KMS-11 (cell line): ENCODE results near the gene CDK7.

Experiments
- H2AFZ ChIP-seq: fragments of 200-600 bp; sonication (generic); 2 replicates; pipeline ENCODE4 v1.6.1; 2016; ENCODE audit warnings: antibody characterized with exemption, mixed run types, low read depth
- H3K27ac ChIP-seq: fragments of 200-600 bp; sonication (generic); 2 replicates; pipeline ENCODE4 v1.6.1; 2016; ENCODE audit warnings: mild to moderate bottlenecking, mixed run types
- H3K27me3 ChIP-seq: fragments of 200-600 bp; sonication (generic); 2 replicates; pipeline ENCODE4 v1.6.1; 2017; ENCODE audit warnings: mild to moderate bottlenecking, low read depth, mixed run types, moderate library complexity; ENCODE audit not compliant: insufficient read depth
- H3K36me3 ChIP-seq: fragments of 200-600 bp; sonication (generic); 2 replicates; pipeline ENCODE4 v1.6.1; 2017; ENCODE audit warnings: mild to moderate bottlenecking, mixed run types; ENCODE audit not compliant: insufficient read depth
- H3K4me1 ChIP-seq: fragments of 200-600 bp; sonication (generic); 2 replicates; pipeline ENCODE4 v1.6.1; 2016; ENCODE audit warnings: mild to moderate bottlenecking, low read depth, mixed run types; ENCODE audit not compliant: poor library complexity, severe bottlenecking
- H3K4me2 ChIP-seq: fragments of 200-600 bp; sonication (generic); 2 replicates; pipeline ENCODE4 v1.7.0; 2016; ENCODE audit warnings: mild to moderate bottlenecking, mixed run types
- H3K4me3 ChIP-seq: fragments of 200-600 bp; sonication (generic); IDR thresholded peaks from 2 replicates; pipeline ENCODE4 v1.6.1; 2017; ENCODE audit warnings: low read depth, low read length, mixed read lengths; ENCODE audit not compliant: insufficient read depth
- H3K79me2 ChIP-seq: fragments of 200-600 bp; sonication (generic); 2 replicates; pipeline ENCODE4 v1.6.1; 2016; ENCODE audit warnings: low read depth, mixed run types; ENCODE audit not compliant: insufficient read depth
- H3K9ac ChIP-seq: fragments of 200-600 bp; sonication (generic); 2 replicates; pipeline ENCODE4 v1.6.1; 2016; ENCODE audit warnings: mild to moderate bottlenecking, mixed run types
- H4K20me1 ChIP-seq: fragments of 200-600 bp; sonication (generic); 2 replicates; pipeline ENCODE4 v1.6.1; 2016; ENCODE audit warnings: mild to moderate bottlenecking, mixed run types; ENCODE audit not compliant: insufficient read depth
- CTCF ChIP-seq: fragments of 200-600 bp; sonication (generic); conservative IDR thresholded peaks from 2 replicates; pipeline ENCODE4 v1.6.1; 2017; ENCODE audit warnings: low read depth, mild to moderate bottlenecking, antibody characterized with exemption, low read length, moderate library complexity, mixed read lengths

The CDK7 gene

DNA sequence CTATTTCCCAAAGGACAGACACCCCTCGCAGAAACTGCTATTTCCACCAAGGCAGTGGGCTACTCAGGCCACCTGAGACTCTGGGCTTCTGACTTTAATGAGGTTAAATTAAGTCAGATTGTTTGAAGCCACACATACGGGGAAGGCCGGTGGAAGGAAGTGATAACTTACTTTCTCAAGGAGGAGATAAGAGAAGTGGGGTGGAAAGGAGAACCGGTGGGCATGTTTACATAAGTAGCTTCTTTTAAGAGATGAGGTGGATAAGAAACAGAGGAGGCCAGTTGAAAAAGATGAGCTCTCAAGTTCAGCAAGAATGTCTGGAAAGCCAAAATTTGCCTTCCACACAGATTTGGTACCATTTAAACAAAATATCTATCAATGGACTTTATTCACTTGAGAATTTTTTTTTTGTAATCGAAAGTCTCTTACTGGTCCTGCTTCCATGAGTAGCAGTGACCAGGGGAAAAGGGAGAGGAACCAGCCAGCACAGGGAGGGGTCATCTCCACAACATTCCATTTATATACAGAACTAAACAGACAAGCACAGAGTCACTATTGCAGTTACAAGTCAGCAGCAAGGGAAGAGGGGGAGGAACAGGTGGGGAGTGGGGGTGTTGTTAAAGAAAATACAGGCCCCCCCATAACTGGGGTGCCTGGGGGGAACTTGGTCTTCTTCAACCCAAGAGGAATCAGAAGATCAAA, 77.9 kb downstream of the CDK7 start:
- Histone ChIP-seq H3K79me2 (no peaks in the 10 kb centered on the region), H3K36me3 (no peaks in the 10 kb centered on the region), H2AFZ (no peak overlapping the region), H3K4me2 (no peak overlapping the region), H3K4me1 (no peaks in the 10 kb centered on the region), H3K27ac (no peak overlapping the region), H3K4me3 (no peak overlapping the region), H4K20me1 (no peaks in the 10 kb centered on the region), H3K27me3 (no peaks in the 10 kb centered on the region), H3K9ac (no peak overlapping the region)
- TF ChIP-seq CTCF: no peak

DNA sequence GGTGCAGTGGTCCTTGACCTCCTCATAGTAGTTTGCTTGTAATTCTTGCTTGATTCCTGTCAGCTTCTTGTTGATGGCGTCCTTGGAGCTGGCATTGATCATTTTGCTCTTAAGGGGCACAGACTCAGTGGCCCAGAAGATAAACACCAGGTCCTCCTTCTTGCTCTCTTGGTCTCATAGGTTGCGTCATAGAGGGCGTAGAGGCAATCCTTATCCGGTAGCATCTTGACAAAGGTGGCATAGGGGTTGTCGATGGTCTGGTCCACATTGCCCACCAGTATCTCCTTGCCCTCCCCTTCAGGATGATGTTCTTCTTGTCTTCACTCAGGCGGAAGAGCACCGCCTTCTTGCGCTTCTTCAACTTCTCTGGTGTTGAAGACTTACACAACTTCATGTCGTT, 78.7 kb downstream of the CDK7 start:
- Histone ChIP-seq H3K4me2 (no peak overlapping the region), H2AFZ (no peak overlapping the region), H3K9ac (no peak overlapping the region), H3K27ac (no peak overlapping the region), H4K20me1 (no peaks in the 10 kb centered on the region), H3K4me1 (peaks cover 4% of the 10 kb centered on the region), H3K4me3 (no peak overlapping the region), H3K79me2 (no peaks in the 10 kb centered on the region), H3K27me3 (no peaks in the 10 kb centered on the region), H3K36me3 (no peaks in the 10 kb centered on the region)
- TF ChIP-seq CTCF: no peak

GRCh38 chr5:69315972-69316371, 81.3 kb downstream of the CDK7 start:
- Histone ChIP-seq H3K79me2 (no peaks in the 10 kb centered on the region), H3K36me3 (no peaks in the 10 kb centered on the region), H2AFZ (no peak overlapping the region), H3K4me1 (peaks cover 5% of the 10 kb centered on the region), H3K9ac (no peak overlapping the region), H3K27me3 (no peaks in the 10 kb centered on the region), H3K27ac (no peak overlapping the region), H3K4me3 (no peak overlapping the region), H4K20me1 (no peaks in the 10 kb centered on the region), H3K4me2 (no peak overlapping the region)
- TF ChIP-seq CTCF: no peak

- no peaks in the 10 kb centered on the region for H4K20me1 ChIP-seq
- H3K4me3 ChIP-seq: no peak overlapping the region
- H3K9ac ChIP-seq: no peak overlapping the region
- H3K4me2 ChIP-seq: no peak overlapping the region
- H3K36me3 ChIP-seq: no peaks in the 10 kb centered on the region
- H3K27ac ChIP-seq: no peak overlapping the region
- peaks cover 5% of the 10 kb centered on the region for H3K4me1 ChIP-seq
- H2AFZ ChIP-seq: no peak overlapping the region
- H3K27me3 ChIP-seq: no peaks in the 10 kb centered on the region
- TF ChIP-seq CTCF: no peak
- H3K79me2 ChIP-seq: no peaks in the 10 kb centered on the region
Observed at GRCh38 chr5:69317391-69317790, 82.7 kb downstream of the CDK7 start.
